GM18868 (cell line): ENCODE measurements around the gene OR4E2.
"Not testable (repeated sequence)": the region's sequence is repeated elsewhere in the genome, so short reads cannot be mapped to it uniquely, and the experiment has no call there.

Source experiments
- ATAC-seq: cut with Tn5 transposase; IDR thresholded peaks from one replicate; pipeline ENCODE4 v1.9.1; 2021; ENCODE audit warnings: mild to moderate bottlenecking, moderate library complexity; ENCODE audit not compliant: unreplicated experiment

The OR4E2 gene

GRCh38 chr14:21694425-21694824 is 40.8 kb downstream of the OR4E2 start:
- ATAC-seq, result no peak

- not testable (repeated sequence) for ATAC-seq
Measured at GRCh38 chr14:21697662-21698061, 44.0 kb downstream of the OR4E2 start.

- ATAC-seq, result not testable (repeated sequence)
Measured at GRCh38 chr14:21698538-21698937, 44.9 kb downstream of the OR4E2 start.

GRCh38 chr14:21699551-21699950 is 45.9 kb downstream of the OR4E2 start:
- no peak for ATAC-seq

GRCh38 chr14:21702316-21702715 is 48.7 kb downstream of the OR4E2 start:
- ATAC-seq, result no peak

- ATAC-seq, result no peak
Measured at GRCh38 chr14:21703357-21704326, 50.0 kb downstream of the OR4E2 start.

- ATAC-seq, result no peak
Measured at GRCh38 chr14:21704338-21704737, 50.7 kb downstream of the OR4E2 start.

- peak; percentile 76 for ATAC-seq
Measured at GRCh38 chr14:21711360-21711961, 57.8 kb downstream of the OR4E2 start.

- ATAC-seq, result no peak
Measured at GRCh38 chr14:21712036-21712435, 58.4 kb downstream of the OR4E2 start.

- no peak for ATAC-seq
Measured at GRCh38 chr14:21714318-21714929, 60.8 kb downstream of the OR4E2 start.
